Neural progenitor cell (in vitro differentiated cells): Measurements from ENCODE around the gene ELP5. TPM values are rescaled to one million over a fixed set of nuclear protein-coding genes. Genes with fewer than 3 reads are reported as not detected.

ENCODE experiments used
- DNase-seq: peaks from one replicate; pipeline ENCODE4 v3.0.0-alpha.2; 2016; ENCODE audit warnings: low spot score
- H2AFZ ChIP-seq: fragments of 200-600 bp; sonication (generic); replicated peaks from 2 replicates; pipeline ENCODE4 v1.6.1; 2016; ENCODE audit warnings: antibody characterized with exemption
- H3F3A ChIP-seq: fragments of 200-600 bp; sonication (generic); 2 replicates; pipeline ENCODE4 v1.6.1; 2016; ENCODE audit warnings: antibody characterized with exemption, low read depth
- H3K27ac ChIP-seq: fragments of 200-600 bp; sonication (generic); 2 replicates; pipeline ENCODE4 v1.5.1; 2016; ENCODE audit warnings: mild to moderate bottlenecking
- H3K27me3 ChIP-seq: fragments of 200-600 bp; sonication (generic); 2 replicates; pipeline ENCODE4 v1.6.1; 2016; ENCODE audit warnings: mild to moderate bottlenecking, moderate library complexity
- H3K36me3 ChIP-seq: fragments of 200-600 bp; sonication (generic); 2 replicates; pipeline ENCODE4 v1.5.1; 2016
- H3K4me1 ChIP-seq: fragments of 200-600 bp; sonication (generic); 2 replicates; pipeline ENCODE4 v1.6.1; 2016; ENCODE audit warnings: mixed run types
- H3K4me2 ChIP-seq: fragments of 200-600 bp; sonication (generic); 2 replicates; pipeline ENCODE4 v1.6.1; 2016
- H3K4me3 ChIP-seq: fragments of 200-600 bp; sonication (generic); 2 replicates; pipeline ENCODE4 v1.5.1; 2016
- H3K79me2 ChIP-seq: fragments of 200-600 bp; sonication (generic); 2 replicates; pipeline ENCODE4 v1.6.1; 2016; ENCODE audit warnings: low read depth
- H3K9ac ChIP-seq: fragments of 200-600 bp; sonication (generic); 2 replicates; pipeline ENCODE4 v1.6.1; 2016
- H3K9me3 ChIP-seq: fragments of 200-600 bp; sonication (generic); 2 replicates; pipeline ENCODE4 v1.5.1; 2016; ENCODE audit warnings: low read depth
- H4K20me1 ChIP-seq: fragments of 200-600 bp; sonication (generic); 2 replicates; pipeline ENCODE4 v1.6.1; 2016; ENCODE audit warnings: low read depth
- H3K27ac Mint-ChIP-seq: 3 replicates; pipeline ENCODE4 v1.8.0; 2021; ENCODE audit warnings: mixed read lengths
- H3K27me3 Mint-ChIP-seq: 2 replicates; pipeline ENCODE4 v1.8.0; 2022; ENCODE audit warnings: low read depth, mild to moderate bottlenecking, inconsistent platforms, moderate library complexity, mixed read lengths; ENCODE audit not compliant: insufficient read depth
- H3K36me3 Mint-ChIP-seq: 3 replicates; pipeline ENCODE4 v1.8.0; 2021; ENCODE audit warnings: mixed read lengths
- H3K4me1 Mint-ChIP-seq: 3 replicates; pipeline ENCODE4 v1.8.0; 2021; ENCODE audit warnings: mixed read lengths
- H3K4me3 Mint-ChIP-seq: 3 replicates; pipeline ENCODE4 v1.8.0; 2021; ENCODE audit warnings: mild to moderate bottlenecking, moderate library complexity, mixed read lengths
- H3K9me3 Mint-ChIP-seq: 3 replicates; pipeline ENCODE4 v1.8.0; 2020; ENCODE audit warnings: mixed read lengths
- CTCF ChIP-seq: fragments of 200-600 bp; sonication (generic); IDR thresholded peaks from 2 replicates; pipeline ENCODE4 v1.5.1; 2017; ENCODE audit warnings: antibody characterized with exemption, mild to moderate bottlenecking
- EZH2 ChIP-seq: fragments of 200-600 bp; sonication (generic); IDR thresholded peaks from 2 replicates; pipeline ENCODE4 v1.6.1; 2017; ENCODE audit warnings: antibody characterized with exemption, mild to moderate bottlenecking, moderate library complexity
- EZH2phosphoT487 ChIP-seq: fragments of 200-600 bp; sonication (generic); IDR thresholded peaks from 2 replicates; pipeline ENCODE4 v1.6.1; 2017; ENCODE audit warnings: antibody characterized with exemption
- total RNA-seq: library from RNA; depleted of rRNA; stranded (reverse); fragments of >200 nt; gene quantifications from 2 replicates; pipeline ENCODE4 v1.2.3, GENCODE V29; 2015; ENCODE audit warnings: low replicate concordance

Gene ELP5
- total RNA-seq, 1 donor from 2014 or later, result 17.5 TPM

GRCh38 chr17:7284911-7285310 is 32.9 kb downstream of the ELP5 start:
- H3K36me3 Mint-ChIP-seq, result peaks cover 1% of the 10 kb centered on the region
- no peak overlapping the region for H2AFZ ChIP-seq
- H3F3A ChIP-seq, result peaks cover 14% of the 10 kb centered on the region
- TF ChIP-seq EZH2phosphoT487 (no peak), CTCF (no peak), EZH2 (no peak)
- H3K79me2 ChIP-seq, result no peaks in the 10 kb centered on the region
- no peaks in the 10 kb centered on the region for H3K36me3 ChIP-seq
- peaks cover 17% of the 10 kb centered on the region for H3K27me3 Mint-ChIP-seq
- no peak overlapping the region for H3K9ac ChIP-seq
- H3K4me2 ChIP-seq, result no peak overlapping the region
- no peak for DNase-seq
- H3K27ac Mint-ChIP-seq, result no peak overlapping the region
- H3K27me3 ChIP-seq, result peaks cover 32% of the 10 kb centered on the region
- H3K4me1 Mint-ChIP-seq, result peaks cover 20% of the 10 kb centered on the region
- no peak overlapping the region for H3K4me3 ChIP-seq
- no peaks in the 10 kb centered on the region for H3K9me3 ChIP-seq
- peaks cover 1% of the 10 kb centered on the region for H3K9me3 Mint-ChIP-seq
- peaks cover 16% of the 10 kb centered on the region for H4K20me1 ChIP-seq
- H3K4me1 ChIP-seq, result peaks cover 4% of the 10 kb centered on the region
- H3K27ac ChIP-seq, result no peak overlapping the region
- H3K4me3 Mint-ChIP-seq, result no peak overlapping the region

- Mint-ChIP-seq H3K4me3 (peak overlapping the region; percentile 58), H3K9me3 (peaks cover 1% of the 10 kb centered on the region), H3K4me1 (peaks cover 14% of the 10 kb centered on the region), H3K27me3 (peaks cover 14% of the 10 kb centered on the region), H3K36me3 (peaks cover 1% of the 10 kb centered on the region), H3K27ac (no peak overlapping the region)
- peaks cover 16% of the 10 kb centered on the region for H4K20me1 ChIP-seq
- H3K27me3 ChIP-seq, result peaks cover 28% of the 10 kb centered on the region
- peaks cover 6% of the 10 kb centered on the region for H3F3A ChIP-seq
- H3K79me2 ChIP-seq, result no peaks in the 10 kb centered on the region
- no peak overlapping the region for H3K4me3 ChIP-seq
- H2AFZ ChIP-seq, result no peak overlapping the region
- H3K4me2 ChIP-seq, result no peak overlapping the region
- H3K36me3 ChIP-seq, result no peaks in the 10 kb centered on the region
- H3K9me3 ChIP-seq, result no peaks in the 10 kb centered on the region
- H3K27ac ChIP-seq, result no peak overlapping the region
- H3K9ac ChIP-seq, result no peak overlapping the region
- DNase-seq, result no peak
- H3K4me1 ChIP-seq, result peaks cover 4% of the 10 kb centered on the region
- TF ChIP-seq CTCF, result no peak
- no peak for TF ChIP-seq EZH2
- TF ChIP-seq EZH2phosphoT487, result no peak
These were observed 33.7 kb downstream of the ELP5 start for GRCh38 chr17:7285679-7286078.

GRCh38 chr17:7289256-7290032 is 37.4 kb downstream of the ELP5 start:
- Mint-ChIP-seq H3K36me3 (peaks cover 1% of the 10 kb centered on the region), H3K4me3 (no peak overlapping the region), H3K9me3 (peaks cover 2% of the 10 kb centered on the region), H3K27ac (no peak overlapping the region), H3K27me3 (peaks cover 12% of the 10 kb centered on the region), H3K4me1 (peaks cover 11% of the 10 kb centered on the region)
- H3K4me1 ChIP-seq, result peaks cover 7% of the 10 kb centered on the region
- H4K20me1 ChIP-seq, result peaks cover 5% of the 10 kb centered on the region
- H3K27ac ChIP-seq, result no peak overlapping the region
- peaks cover 39% of the 10 kb centered on the region for H3K27me3 ChIP-seq
- H3K79me2 ChIP-seq, result no peaks in the 10 kb centered on the region
- no peak overlapping the region for H3K4me3 ChIP-seq
- H3F3A ChIP-seq, result peaks cover 15% of the 10 kb centered on the region
- DNase-seq, result no peak
- TF ChIP-seq EZH2phosphoT487, result no peak
- TF ChIP-seq EZH2, result no peak
- TF ChIP-seq CTCF, result no peak
- H3K4me2 ChIP-seq, result no peak overlapping the region
- no peaks in the 10 kb centered on the region for H3K9me3 ChIP-seq
- H2AFZ ChIP-seq, result no peak overlapping the region
- no peaks in the 10 kb centered on the region for H3K36me3 ChIP-seq
- no peak overlapping the region for H3K9ac ChIP-seq
